HTERT RPE-1 (cell line): ENCODE data around the gene TMPRSS13.

Experiments used
- in situ Hi-C: fragments of 300-500 bp; cut with MboI; formaldehyde crosslinking; loops from 4 replicates; pipeline ENCODE4 v1.14.3; 2020; ENCODE audit warnings: low sequenced_read_pairs

TMPRSS13 gene

GRCh38 chr11:117900720-117901440 lies 28.3 kb downstream of the TMPRSS13 start:
- in situ Hi-C loops, result no loop called here

GRCh38 chr11:117900121-117900648 lies 29.0 kb downstream of the TMPRSS13 start:
- in situ Hi-C loops, result no loop called here

- in situ Hi-C loops, result no loop called here
Observed at GRCh38 chr11:117898059-117898458, 31.1 kb downstream of the TMPRSS13 start.

- in situ Hi-C loops, result no loop called here
Observed at GRCh38 chr11:117892651-117893050, 36.6 kb downstream of the TMPRSS13 start.

GRCh38 chr11:117891362-117891761 lies 37.8 kb downstream of the TMPRSS13 start:
- in situ Hi-C loops, result no loop called here

GRCh38 chr11:117888139-117888566 lies 41.0 kb downstream of the TMPRSS13 start:
- in situ Hi-C loops, result no loop called here

- in situ Hi-C loops, result no loop called here
Observed at GRCh38 chr11:117887431-117888138, 41.6 kb downstream of the TMPRSS13 start.

- in situ Hi-C loops, result no loop called here
Observed at GRCh38 chr11:117885777-117886176, 43.4 kb downstream of the TMPRSS13 start.

GRCh38 chr11:117884994-117885393 lies 44.2 kb downstream of the TMPRSS13 start:
- in situ Hi-C loops, result no loop called here

- in situ Hi-C loops, result no loop called here
Observed at GRCh38 chr11:117883063-117883462, 46.1 kb downstream of the TMPRSS13 start.

- in situ Hi-C loops, result no loop called here
Observed at GRCh38 chr11:117882311-117882905, 46.8 kb downstream of the TMPRSS13 start.

- in situ Hi-C loops, result no loop called here
Observed at GRCh38 chr11:117881217-117881616, 48.0 kb downstream of the TMPRSS13 start.

GRCh38 chr11:117879516-117880480 lies 49.4 kb downstream of the TMPRSS13 start:
- in situ Hi-C loops, result no loop called here

- in situ Hi-C loops, result no loop called here
Observed at GRCh38 chr11:117878939-117879475, 50.2 kb downstream of the TMPRSS13 start.

- in situ Hi-C loops, result no loop called here
Observed at GRCh38 chr11:117878314-117878938, 50.8 kb downstream of the TMPRSS13 start.

GRCh38 chr11:117877120-117877784 lies 52.0 kb downstream of the TMPRSS13 start:
- in situ Hi-C loops, result no loop called here

- in situ Hi-C loops, result no loop called here
Observed at GRCh38 chr11:117876341-117877119, 52.7 kb downstream of the TMPRSS13 start, which contains the start of gene FXYD6. Gene FXYD6, minus strand, starts transcription at chr11:117876658. Its CDS starts 33,882 bp downstream, at chr11:117842776.

- in situ Hi-C loops, result no loop called here
Observed at GRCh38 chr11:117876059-117876340, 53.2 kb downstream of the TMPRSS13 start.
